AG20443 (cell line): ENCODE data around the gene DCN.

Experiments
- DNase-seq: peaks from one replicate; pipeline ENCODE4 v3.0.0; 2012; ENCODE audit warnings: low spot score, mixed read lengths

Gene DCN

GRCh38 chr12:91186156-91186555 is 3.5 kb upstream of the DCN start:
- DNase-seq: no peak

- no peak for DNase-seq
These were observed 2.8 kb upstream of the DCN start for GRCh38 chr12:91185421-91185820.

GRCh38 chr12:91183551-91183950 is 934 bp upstream of the DCN start:
- DNase-seq: no peak

GRCh38 chr12:91180582-91181395 is 1.8 kb downstream of the DCN start:
- DNase-seq: peak; percentile 41

GRCh38 chr12:91179966-91180561 is 2.6 kb downstream of the DCN start:
- no peak for DNase-seq

- DNase-seq: no peak
These were observed 3.3 kb downstream of the DCN start for GRCh38 chr12:91179315-91179714.

GRCh38 chr12:91178781-91179180 is 3.8 kb downstream of the DCN start:
- DNase-seq: no peak

GRCh38 chr12:91178139-91178561 is 4.5 kb downstream of the DCN start:
- DNase-seq: no peak

GRCh38 chr12:91177381-91177780 is 5.2 kb downstream of the DCN start:
- DNase-seq: no peak

GRCh38 chr12:91176915-91177314 is 5.7 kb downstream of the DCN start:
- DNase-seq: no peak

- DNase-seq: no peak
These were observed 6.3 kb downstream of the DCN start for GRCh38 chr12:91176358-91176757.

GRCh38 chr12:91173124-91173523 is 9.5 kb downstream of the DCN start:
- no peak for DNase-seq

GRCh38 chr12:91172096-91172495 is 10.5 kb downstream of the DCN start:
- DNase-seq: no peak

GRCh38 chr12:91171476-91171875 is 11.1 kb downstream of the DCN start:
- no peak for DNase-seq

GRCh38 chr12:91163116-91163515 is 19.5 kb downstream of the DCN start:
- DNase-seq: no peak

GRCh38 chr12:91161009-91161408 is 21.6 kb downstream of the DCN start:
- no peak for DNase-seq

GRCh38 chr12:91155990-91156389 is 26.6 kb downstream of the DCN start:
- DNase-seq: no peak

GRCh38 chr12:91154131-91154530 is 28.5 kb downstream of the DCN start:
- no peak for DNase-seq

GRCh38 chr12:91144053-91144452 is 38.6 kb downstream of the DCN start:
- no peak for DNase-seq

GRCh38 chr12:91143206-91143605 is 39.4 kb downstream of the DCN start:
- DNase-seq: no peak

GRCh38 chr12:91142221-91142631 is 40.4 kb downstream of the DCN start:
- peak; percentile 11 for DNase-seq

GRCh38 chr12:91140026-91140931 is 42.3 kb downstream of the DCN start:
- DNase-seq: peak; percentile 63

- no peak for DNase-seq
These were observed 43.3 kb downstream of the DCN start for GRCh38 chr12:91139286-91139685.
